ENCODE data around the gene PLPP4. TPM values are rescaled to one million over a fixed set of nuclear protein-coding genes. Genes with fewer than 3 reads are reported as not detected.

The PLPP4 gene
- total and polyA plus RNA-seq, 4 donors, result 12.2 to 37.4 (median 32.9) TPM

GRCh38 chr10:120586471-120586872, 129.4 kb downstream of the PLPP4 start:
- Histone ChIP-seq H3K4me1 (ENCODE audit: control insufficient read depth, insufficient read depth, low read length) (no peaks in the 10 kb centered on the region), H3K27ac (ENCODE audit: low read depth, low read length) (no peak overlapping the region), H3K9me3 (ENCODE audit: control insufficient read depth, insufficient read depth, low read length) (no peaks in the 10 kb centered on the region), H3K27me3 (ENCODE audit: control insufficient read depth, insufficient read depth, low read length) (no peaks in the 10 kb centered on the region), H3K36me3 (ENCODE audit: control insufficient read depth, insufficient read depth, low read length) (peaks cover 3% of the 10 kb centered on the region), H3K4me3 (ENCODE audit: low read depth, low read length) (no peak overlapping the region)
- DNase-seq (ENCODE audit: low read depth in 4 of 6, low spot score in 6 of 6), result no peak
- WGBS (ENCODE audit: insufficient coverage), result 100% methylated on average over 2 of the region's 3 CpGs

DNA sequence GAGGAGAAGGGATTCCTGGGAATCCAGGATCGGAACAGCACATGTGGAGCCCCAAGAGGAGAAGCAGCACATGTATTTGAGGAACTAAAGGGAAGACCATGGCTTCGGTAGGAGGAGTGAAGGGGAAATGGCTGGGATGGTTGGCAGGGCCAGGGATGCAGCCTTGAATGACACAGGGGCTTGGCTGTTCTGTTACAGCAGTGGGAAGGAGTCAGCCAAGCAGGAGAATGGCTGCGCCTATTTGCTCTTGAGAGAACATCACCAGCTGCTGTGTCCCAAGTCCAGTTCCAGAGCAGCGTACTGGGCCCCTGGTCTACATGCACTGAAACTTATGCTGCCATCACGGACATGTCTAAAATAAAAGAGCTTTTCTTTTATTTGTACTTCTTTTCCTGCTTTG, 130.0 kb downstream of the PLPP4 start:
- peaks cover 3% of the 10 kb centered on the region for H3K36me3 ChIP-seq (ENCODE audit: control insufficient read depth, insufficient read depth, low read length)
- no peak overlapping the region for H3K27ac ChIP-seq (ENCODE audit: low read depth, low read length)
- no peaks in the 10 kb centered on the region for H3K4me1 ChIP-seq (ENCODE audit: control insufficient read depth, insufficient read depth, low read length)
- no peaks in the 10 kb centered on the region for H3K27me3 ChIP-seq (ENCODE audit: control insufficient read depth, insufficient read depth, low read length)
- DNase-seq (ENCODE audit: low read depth in 4 of 6, low spot score in 6 of 6), result no peak
- WGBS (ENCODE audit: insufficient coverage), result 98% methylated on average over 3 of the region's 5 CpGs
- no peak overlapping the region for H3K4me3 ChIP-seq (ENCODE audit: low read depth, low read length)
- H3K9me3 ChIP-seq (ENCODE audit: control insufficient read depth, insufficient read depth, low read length), result no peaks in the 10 kb centered on the region

- DNase-seq (ENCODE audit: low read depth in 4 of 6, low spot score in 6 of 6), result no peak
- Histone ChIP-seq H3K4me1 (ENCODE audit: control insufficient read depth, insufficient read depth, low read length) (no peaks in the 10 kb centered on the region), H3K27me3 (ENCODE audit: control insufficient read depth, insufficient read depth, low read length) (no peaks in the 10 kb centered on the region), H3K9me3 (ENCODE audit: control insufficient read depth, insufficient read depth, low read length) (peaks cover 2% of the 10 kb centered on the region), H3K36me3 (ENCODE audit: control insufficient read depth, insufficient read depth, low read length) (peaks cover 6% of the 10 kb centered on the region), H3K27ac (ENCODE audit: low read depth, low read length) (no peak overlapping the region), H3K4me3 (ENCODE audit: low read depth, low read length) (no peak overlapping the region)
- 100% methylated on average over 1 of the region's 2 CpGs for WGBS (ENCODE audit: insufficient coverage)
Measured at GRCh38 chr10:120588311-120588710, 131.3 kb downstream of the PLPP4 start.

DNA sequence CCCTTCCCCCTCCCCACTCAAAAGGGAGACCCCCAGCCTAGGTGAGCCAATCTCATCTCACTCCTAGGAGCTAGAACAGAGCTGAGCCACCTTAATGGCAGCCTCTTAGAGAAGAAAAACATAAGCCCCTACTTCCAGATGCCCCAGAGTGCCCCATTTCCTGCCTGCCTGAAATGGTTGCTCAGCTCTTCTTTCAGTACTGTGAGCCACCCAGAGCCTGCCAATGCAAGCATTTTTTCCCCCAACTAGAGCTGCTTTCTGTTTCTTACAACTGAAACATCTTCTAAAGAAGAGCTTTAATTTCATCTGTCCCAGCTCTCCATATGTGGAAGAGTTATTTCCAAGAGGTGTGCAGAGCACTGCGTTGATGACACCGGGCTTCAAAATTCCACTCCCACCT, 136.7 kb downstream of the PLPP4 start:
- DNase-seq (ENCODE audit: low read depth in 4 of 6, low spot score in 6 of 6), result no peak
- Histone ChIP-seq H3K4me1 (ENCODE audit: control insufficient read depth, insufficient read depth, low read length) (peaks cover 6% of the 10 kb centered on the region), H3K36me3 (ENCODE audit: control insufficient read depth, insufficient read depth, low read length) (peaks cover 6% of the 10 kb centered on the region), H3K4me3 (ENCODE audit: low read depth, low read length) (no peak overlapping the region), H3K9me3 (ENCODE audit: control insufficient read depth, insufficient read depth, low read length) (peaks cover 2% of the 10 kb centered on the region), H3K27ac (ENCODE audit: low read depth, low read length) (no peak overlapping the region), H3K27me3 (ENCODE audit: control insufficient read depth, insufficient read depth, low read length) (no peaks in the 10 kb centered on the region)
- WGBS (ENCODE audit: insufficient coverage), result 100% methylated on average over 2 of the region's 2 CpGs

DNA sequence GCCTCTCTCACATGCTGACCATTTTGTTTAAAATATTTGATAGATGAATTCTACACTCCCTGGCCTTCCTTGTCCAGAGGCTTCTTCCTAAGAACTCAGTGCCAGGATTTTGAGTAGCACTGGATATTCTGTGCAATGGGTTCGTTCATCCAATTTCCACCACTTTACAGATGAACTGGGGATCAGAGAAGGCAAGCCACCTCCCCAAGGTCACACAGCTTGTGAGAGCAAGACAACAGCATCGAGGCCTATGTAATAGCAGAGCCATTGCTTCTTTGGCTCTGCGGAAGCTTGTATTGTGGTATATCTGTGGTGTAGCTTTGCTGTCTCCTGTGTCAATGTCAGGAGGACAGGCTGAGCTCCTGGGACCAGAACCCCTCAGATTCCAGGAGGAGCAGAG, 140.9 kb downstream of the PLPP4 start:
- Histone ChIP-seq H3K9me3 (ENCODE audit: control insufficient read depth, insufficient read depth, low read length) (no peaks in the 10 kb centered on the region), H3K4me3 (ENCODE audit: low read depth, low read length) (no peak overlapping the region), H3K27me3 (ENCODE audit: control insufficient read depth, insufficient read depth, low read length) (no peaks in the 10 kb centered on the region), H3K27ac (ENCODE audit: low read depth, low read length) (no peak overlapping the region), H3K4me1 (ENCODE audit: control insufficient read depth, insufficient read depth, low read length) (peaks cover 26% of the 10 kb centered on the region), H3K36me3 (ENCODE audit: control insufficient read depth, insufficient read depth, low read length) (no peaks in the 10 kb centered on the region)
- DNase-seq (ENCODE audit: low read depth in 4 of 6, low spot score in 6 of 6), result no peak
- 100% methylated on average over 2 of the region's 3 CpGs for WGBS (ENCODE audit: insufficient coverage)

- Histone ChIP-seq H3K9me3 (ENCODE audit: control insufficient read depth, insufficient read depth, low read length) (no peaks in the 10 kb centered on the region), H3K36me3 (ENCODE audit: control insufficient read depth, insufficient read depth, low read length) (no peaks in the 10 kb centered on the region), H3K27ac (ENCODE audit: low read depth, low read length) (no peak overlapping the region), H3K4me1 (ENCODE audit: control insufficient read depth, insufficient read depth, low read length) (peaks cover 26% of the 10 kb centered on the region), H3K27me3 (ENCODE audit: control insufficient read depth, insufficient read depth, low read length) (no peaks in the 10 kb centered on the region), H3K4me3 (ENCODE audit: low read depth, low read length) (no peak overlapping the region)
- DNase-seq (ENCODE audit: low read depth in 4 of 6, low spot score in 6 of 6), result peak in 1 of 6 donors; percentile 34
- 59% methylated on average over 5 of the region's 5 CpGs for WGBS (ENCODE audit: insufficient coverage)
Measured at GRCh38 chr10:120598386-120598785, 141.4 kb downstream of the PLPP4 start.

DNA sequence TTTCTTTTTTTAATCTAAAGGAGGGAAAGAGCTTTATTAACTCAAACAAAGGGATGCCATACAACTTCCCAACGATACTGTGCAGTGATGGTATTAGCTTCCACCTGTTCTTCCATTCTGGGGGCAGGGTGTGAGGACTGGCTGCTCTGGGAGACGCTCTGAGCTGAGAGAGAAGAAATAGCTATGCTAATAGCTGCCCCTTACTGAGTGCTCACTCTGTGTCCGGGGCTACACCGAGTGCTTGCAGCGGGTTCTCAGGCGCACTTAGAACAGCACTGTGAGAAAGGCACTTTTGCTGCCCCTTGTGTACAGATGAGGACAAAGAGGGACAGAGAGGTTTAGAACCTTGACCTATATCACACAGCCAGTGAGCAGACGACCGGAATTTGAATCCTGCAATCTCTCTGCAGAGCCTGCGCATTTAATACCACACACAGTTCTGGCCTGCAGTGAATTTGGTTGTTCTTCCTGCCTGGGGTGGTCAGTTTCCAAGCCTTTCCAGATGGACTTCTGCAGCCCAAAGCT, 142.2 kb downstream of the PLPP4 start:
- no peaks in the 10 kb centered on the region for H3K9me3 ChIP-seq (ENCODE audit: control insufficient read depth, insufficient read depth, low read length)
- 56% methylated on average over 8 of the region's 9 CpGs for WGBS (ENCODE audit: insufficient coverage)
- no peak overlapping the region for H3K27ac ChIP-seq (ENCODE audit: low read depth, low read length)
- DNase-seq (ENCODE audit: low read depth in 4 of 6, low spot score in 6 of 6), result no peak
- peaks cover 26% of the 10 kb centered on the region for H3K4me1 ChIP-seq (ENCODE audit: control insufficient read depth, insufficient read depth, low read length)
- H3K27me3 ChIP-seq (ENCODE audit: control insufficient read depth, insufficient read depth, low read length), result no peaks in the 10 kb centered on the region
- no peak overlapping the region for H3K4me3 ChIP-seq (ENCODE audit: low read depth, low read length)
- no peaks in the 10 kb centered on the region for H3K36me3 ChIP-seq (ENCODE audit: control insufficient read depth, insufficient read depth, low read length)

DNA sequence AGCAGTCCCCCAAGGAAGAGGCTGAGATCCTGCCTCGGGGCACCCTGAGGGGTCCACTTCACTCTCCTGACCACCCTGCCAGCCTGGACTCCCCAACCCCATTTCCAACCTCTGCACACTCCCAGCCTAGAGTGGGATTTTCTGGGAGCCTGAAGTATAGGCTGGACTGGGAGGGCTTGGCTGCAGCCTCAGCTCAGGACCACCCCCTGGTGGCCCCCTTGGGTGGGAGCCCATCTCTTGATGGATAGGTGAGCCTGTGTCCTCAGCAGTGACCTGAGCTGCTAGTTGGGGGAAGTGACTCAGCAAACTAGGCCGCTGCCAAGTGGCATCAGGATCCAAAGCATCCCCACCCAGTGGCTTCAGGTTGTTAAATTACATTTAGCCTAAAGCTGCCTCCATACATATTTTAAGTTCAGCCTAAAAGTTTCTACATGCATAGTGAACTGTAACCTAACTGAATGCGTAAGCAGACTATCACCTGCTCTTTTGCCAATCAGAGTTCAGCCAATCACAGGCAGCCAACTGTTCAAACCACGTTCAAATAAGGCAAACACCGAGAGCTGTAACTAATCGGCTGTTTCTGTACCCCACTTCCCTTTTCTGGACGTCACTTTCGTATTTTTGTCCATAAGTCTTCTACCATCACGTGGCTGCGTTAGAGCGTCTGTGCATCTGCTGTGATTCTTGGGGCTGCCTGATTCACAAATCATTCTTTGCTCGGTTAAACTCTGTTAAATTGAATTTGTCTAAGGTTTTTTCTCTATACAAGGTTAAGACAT, 144.0 kb downstream of the PLPP4 start:
- H3K4me3 ChIP-seq (ENCODE audit: low read depth, low read length), result no peak overlapping the region
- no peaks in the 10 kb centered on the region for H3K9me3 ChIP-seq (ENCODE audit: control insufficient read depth, insufficient read depth, low read length)
- no peaks in the 10 kb centered on the region for H3K36me3 ChIP-seq (ENCODE audit: control insufficient read depth, insufficient read depth, low read length)
- H3K27ac ChIP-seq (ENCODE audit: low read depth, low read length), result no peak overlapping the region
- 80% methylated on average over 10 of the region's 12 CpGs for WGBS (ENCODE audit: insufficient coverage)
- peaks cover 26% of the 10 kb centered on the region for H3K4me1 ChIP-seq (ENCODE audit: control insufficient read depth, insufficient read depth, low read length)
- no peak for DNase-seq (ENCODE audit: low read depth in 4 of 6, low spot score in 6 of 6)
- no peaks in the 10 kb centered on the region for H3K27me3 ChIP-seq (ENCODE audit: control insufficient read depth, insufficient read depth, low read length)

- H3K9me3 ChIP-seq (ENCODE audit: control insufficient read depth, insufficient read depth, low read length), result no peaks in the 10 kb centered on the region
- no peak for DNase-seq (ENCODE audit: low read depth in 4 of 6, low spot score in 6 of 6)
- peaks cover 26% of the 10 kb centered on the region for H3K4me1 ChIP-seq (ENCODE audit: control insufficient read depth, insufficient read depth, low read length)
- no peaks in the 10 kb centered on the region for H3K36me3 ChIP-seq (ENCODE audit: control insufficient read depth, insufficient read depth, low read length)
- no peak overlapping the region for H3K27ac ChIP-seq (ENCODE audit: low read depth, low read length)
- no peak overlapping the region for H3K4me3 ChIP-seq (ENCODE audit: low read depth, low read length)
- WGBS (ENCODE audit: insufficient coverage), result 88% methylated on average over 1 of the region's 2 CpGs
- H3K27me3 ChIP-seq (ENCODE audit: control insufficient read depth, insufficient read depth, low read length), result no peaks in the 10 kb centered on the region
Measured at GRCh38 chr10:120601999-120602398, 145.0 kb downstream of the PLPP4 start.

- Histone ChIP-seq H3K4me3 (ENCODE audit: low read depth, low read length) (no peak overlapping the region), H3K4me1 (ENCODE audit: control insufficient read depth, insufficient read depth, low read length) (peaks cover 12% of the 10 kb centered on the region), H3K27me3 (ENCODE audit: control insufficient read depth, insufficient read depth, low read length) (no peaks in the 10 kb centered on the region), H3K27ac (ENCODE audit: low read depth, low read length) (no peak overlapping the region), H3K9me3 (ENCODE audit: control insufficient read depth, insufficient read depth, low read length) (no peaks in the 10 kb centered on the region), H3K36me3 (ENCODE audit: control insufficient read depth, insufficient read depth, low read length) (no peaks in the 10 kb centered on the region)
- WGBS (ENCODE audit: insufficient coverage), result 49% methylated on average over 2 of the region's 3 CpGs
- no peak for DNase-seq (ENCODE audit: low read depth in 4 of 6, low spot score in 6 of 6)
Measured at GRCh38 chr10:120605410-120605809, 148.4 kb downstream of the PLPP4 start.

All from spinal cord (tissue), 10 donors.